ENCODE results near the gene HTR6.

DNA sequence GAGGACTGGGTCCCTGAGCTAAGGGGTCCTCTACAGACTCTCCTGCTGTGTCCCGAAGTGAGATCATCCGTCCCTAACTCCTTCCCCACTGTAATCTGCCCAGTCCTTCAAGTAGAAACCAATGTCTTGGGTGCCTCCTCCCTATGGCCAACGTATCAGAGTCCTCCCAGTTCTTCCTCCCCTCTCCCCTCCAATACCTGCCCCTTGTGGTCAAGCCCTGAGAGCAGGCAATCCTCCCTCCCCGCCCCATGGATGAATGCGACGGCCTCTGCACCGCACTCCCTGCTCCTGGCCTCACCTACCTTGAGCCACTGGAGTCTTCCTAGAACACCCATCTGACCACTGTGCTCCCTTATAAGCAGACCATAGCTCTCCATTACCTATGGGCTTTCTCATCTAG, 31.1 kb downstream of the HTR6 start:
- TF ChIP-seq EZH2 (IDR thresholded peaks at IDR 0.05; ENCODE audit: insufficient read depth, poor library complexity, severe bottlenecking), result no peak
- TF ChIP-seq EZH2phosphoT487 (IDR thresholded peaks at IDR 0.05; ENCODE audit: insufficient read depth, low read depth), result no peak
